SK-N-SH (cell line): Measurements from ENCODE around the gene HEG1.

Source experiments
- CTCF ChIP-seq: fragments of 200-600 bp; sonication (generic); IDR thresholded peaks from 2 replicates; pipeline ENCODE4 v1.6.1; 2017; ENCODE audit warnings: antibody characterized with exemption, mild to moderate bottlenecking, moderate library complexity
- ELF1 ChIP-seq: IDR thresholded peaks from 2 replicates; pipeline ENCODE4 v1.4.0; 2012
- EP300 ChIP-seq, 2 experiments: IDR thresholded peaks; 2 replicates each; pipeline versions ENCODE4 v1.4.0 to v1.6.1; 2012; ENCODE audit warnings: borderline replicate concordance in 1 of 2, low read depth in 1 of 2, low read length in 1 of 2
- EZH2phosphoT487 ChIP-seq: fragments of 200-600 bp; sonication (generic); IDR thresholded peaks from 2 replicates; pipeline ENCODE4 v1.6.1; 2017; ENCODE audit warnings: low read depth, mixed run types, mild to moderate bottlenecking, antibody characterized with exemption, moderate library complexity, borderline replicate concordance
- GATA2 ChIP-seq: sonication (generic); formaldehyde crosslinking; IDR thresholded peaks from 2 replicates; pipeline ENCODE4 v1.5.0; 2020; ENCODE audit warnings: mild to moderate bottlenecking, missing genetic modification reagents
- JUND ChIP-seq: IDR thresholded peaks from 2 replicates; pipeline ENCODE4 v1.4.0; 2012
- MAX ChIP-seq: IDR thresholded peaks from 2 replicates; pipeline ENCODE4 v1.4.0; 2012; ENCODE audit warnings: low read depth
- MEF2A ChIP-seq: IDR thresholded peaks from 2 replicates; pipeline ENCODE4 v1.4.0; 2012; ENCODE audit warnings: low read depth, borderline replicate concordance
- PBX3 ChIP-seq: IDR thresholded peaks from 2 replicates; pipeline ENCODE4; 2012
- POLR2AphosphoS5 ChIP-seq: IDR thresholded peaks from 2 replicates; pipeline ENCODE4 v1.6.1; 2012; ENCODE audit warnings: low read depth, low read length
- RAD21 ChIP-seq: IDR thresholded peaks from 2 replicates; pipeline ENCODE4 v1.6.1; 2012; ENCODE audit warnings: mild to moderate bottlenecking, low read length
- REST ChIP-seq: IDR thresholded peaks from 2 replicates; pipeline ENCODE4 v1.6.1; 2012; ENCODE audit warnings: mild to moderate bottlenecking, low read depth, low read length, moderate library complexity
- RXRA ChIP-seq: IDR thresholded peaks from 2 replicates; pipeline ENCODE4 v1.4.0; 2012; ENCODE audit warnings: low read depth, mild to moderate bottlenecking, borderline replicate concordance
- TEAD4 ChIP-seq: IDR thresholded peaks from 2 replicates; pipeline ENCODE4 v1.4.0; 2012; ENCODE audit warnings: mild to moderate bottlenecking, borderline replicate concordance; ENCODE audit not compliant: insufficient read depth

GRCh38 chr3:124965413-124965812 lies 90.4 kb downstream of the HEG1 start:
- TF ChIP-seq CTCF (no peak), REST (no peak), GATA2 (CRISPR knock-in tag) (no peak), JUND (no peak), TEAD4 (no peak), MEF2A (no peak), RXRA (no peak), MAX (no peak), RAD21 (no peak), EZH2phosphoT487 (no peak), EP300 (IDR thresholded peaks at IDR 0.05; ENCODE audit: borderline replicate concordance in 1 of 2, low read depth in 1 of 2, low read length in 1 of 2) (no peak), PBX3 (no peak), POLR2AphosphoS5 (no peak; the same call in 1 of the 2 replicates), ELF1 (no peak)
